ENCODE results near the gene TNRC18.

TNRC18 gene

GRCh38 chr7:5428478-5429252 is 5.0 kb upstream of the TNRC18 start:
- DNase-seq (ENCODE audit: low read depth in 2 of 2) = no peak

GRCh38 chr7:5426226-5426475 is 2.5 kb upstream of the TNRC18 start:
- no peak for DNase-seq (ENCODE audit: low read depth in 2 of 2)

- DNase-seq (ENCODE audit: low read depth in 2 of 2) = no peak
Observed at GRCh38 chr7:5425507-5426225, 2.0 kb upstream of the TNRC18 start.

GRCh38 chr7:5424749-5425506 is 1.3 kb upstream of the TNRC18 start:
- no peak for DNase-seq (ENCODE audit: low read depth in 2 of 2)

- peak in 1 of 2 donors; percentile 35 for DNase-seq (ENCODE audit: low read depth in 2 of 2)
Observed at GRCh38 chr7:5423976-5424748, 528 bp upstream of the TNRC18 start.

GRCh38 chr7:5422396-5423305 is 983 bp downstream of the TNRC18 start:
- DNase-seq (ENCODE audit: low read depth in 2 of 2) = no peak

GRCh38 chr7:5421714-5422395 is 1.8 kb downstream of the TNRC18 start:
- DNase-seq (ENCODE audit: low read depth in 2 of 2) = no peak

- DNase-seq (ENCODE audit: low read depth in 2 of 2) = no peak
Observed at GRCh38 chr7:5420881-5421713, 2.5 kb downstream of the TNRC18 start.

- no peak for DNase-seq (ENCODE audit: low read depth in 2 of 2)
Observed at GRCh38 chr7:5420067-5420880, 3.4 kb downstream of the TNRC18 start.

- no peak for DNase-seq (ENCODE audit: low read depth in 2 of 2)
Observed at GRCh38 chr7:5419539-5420066, 4.0 kb downstream of the TNRC18 start.

- DNase-seq (ENCODE audit: low read depth in 2 of 2) = no peak
Observed at GRCh38 chr7:5418285-5418582, 5.4 kb downstream of the TNRC18 start.

- DNase-seq (ENCODE audit: low read depth in 2 of 2) = no peak
Observed at GRCh38 chr7:5417106-5418071, 6.2 kb downstream of the TNRC18 start.

- no peak for DNase-seq (ENCODE audit: low read depth in 2 of 2)
Observed at GRCh38 chr7:5414916-5415315, 8.7 kb downstream of the TNRC18 start.

- DNase-seq (ENCODE audit: low read depth in 2 of 2) = no peak
Observed at GRCh38 chr7:5413449-5413786, 10.2 kb downstream of the TNRC18 start.

- no peak for DNase-seq (ENCODE audit: low read depth in 2 of 2)
Observed at GRCh38 chr7:5408777-5409176, 14.9 kb downstream of the TNRC18 start.

GRCh38 chr7:5406957-5407945 is 16.4 kb downstream of the TNRC18 start:
- no peak for DNase-seq (ENCODE audit: low read depth in 2 of 2)

All from stimulated activated CD8-positive, alpha-beta memory T cell treated with anti-CD3 and anti-CD28 coated beads, Interleukin-15, amount 100 ng/mL, for 48 hours (primary cell).